ENCODE measurements around the gene PCDHA2. TPM values are rescaled to one million over a fixed set of nuclear protein-coding genes. Genes with fewer than 3 reads are reported as not detected.
"Not testable (repeated sequence)": the region's sequence is repeated elsewhere in the genome, so short reads cannot be mapped to it uniquely, and the experiment has no call there.

The PCDHA2 gene
- total RNA-seq, result not detected
- not detected for polyA plus RNA-seq

DNA sequence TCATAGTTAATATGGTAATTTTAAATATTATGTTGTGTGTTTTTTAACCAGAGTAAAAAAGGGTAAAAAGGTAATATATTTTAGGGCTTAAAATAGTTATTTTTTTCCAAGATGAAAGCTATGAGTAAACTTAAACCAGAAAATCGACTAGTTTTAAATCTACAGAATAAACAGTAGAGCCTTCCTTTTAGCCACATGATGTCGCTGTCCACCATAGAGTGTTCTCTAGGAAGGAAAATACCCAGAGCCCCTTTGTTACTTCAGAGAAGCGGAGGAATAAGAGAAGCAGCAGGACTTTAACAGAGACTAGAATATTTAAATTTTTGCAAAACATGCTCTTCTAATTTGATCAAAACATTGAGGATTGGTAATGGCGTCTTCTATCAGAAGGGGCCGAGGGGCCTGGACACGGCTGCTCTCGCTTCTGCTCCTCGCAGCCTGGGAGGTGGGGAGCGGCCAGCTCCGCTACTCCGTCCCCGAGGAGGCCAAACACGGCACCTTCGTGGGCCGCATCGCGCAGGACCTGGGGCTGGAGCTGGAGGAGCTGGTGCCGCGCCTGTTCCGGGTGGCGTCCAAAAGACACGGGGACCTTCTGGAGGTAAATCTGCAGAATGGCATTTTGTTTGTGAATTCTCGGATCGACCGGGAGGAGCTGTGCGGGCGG, at the start of gene PCDHA2:
TSS of gene PCDHA2 (plus strand) at position 258 of the 664 bp plus-strand sequence.
- H3K4me3 Mint-ChIP-seq, result no peak within 1 kb of the TSS
- Histone ChIP-seq H3K27ac (ENCODE audit: low read depth, low read length) (no peak within 1 kb of the TSS), H3K36me3 (ENCODE audit: insufficient read depth, low read length) (no peaks in the 10 kb centered on the region), H3K9me3 (ENCODE audit: low read length) (peaks cover 3% of the 10 kb centered on the region), H3K27me3 (ENCODE audit: insufficient read depth, low read length, poor library complexity, severe bottlenecking) (no peaks in the 10 kb centered on the region), H3K4me1 (ENCODE audit: insufficient read depth, low read length) (no peaks in the 10 kb centered on the region), H3K4me3 (ENCODE audit: low read length) (no peak within 1 kb of the TSS)
- DNase-seq, result no peak
- ChIA-PET CTCF (no interaction called here), POLR2A (no interaction called here)
- peaks cover 32 to 60% (median 50%) of the 10 kb centered on the region in 5 donors for H3K9me3 Mint-ChIP-seq
- peaks cover under 1 to 9% (median 2%) of the 10 kb centered on the region in 3 donors for H3K36me3 Mint-ChIP-seq
- H3K27ac Mint-ChIP-seq, result no peak within 1 kb of the TSS
- H3K4me1 Mint-ChIP-seq, result no peaks in the 10 kb centered on the region
- peaks cover 28 to 48% of the 10 kb centered on the region in 2 donors for H3K27me3 Mint-ChIP-seq

DNA sequence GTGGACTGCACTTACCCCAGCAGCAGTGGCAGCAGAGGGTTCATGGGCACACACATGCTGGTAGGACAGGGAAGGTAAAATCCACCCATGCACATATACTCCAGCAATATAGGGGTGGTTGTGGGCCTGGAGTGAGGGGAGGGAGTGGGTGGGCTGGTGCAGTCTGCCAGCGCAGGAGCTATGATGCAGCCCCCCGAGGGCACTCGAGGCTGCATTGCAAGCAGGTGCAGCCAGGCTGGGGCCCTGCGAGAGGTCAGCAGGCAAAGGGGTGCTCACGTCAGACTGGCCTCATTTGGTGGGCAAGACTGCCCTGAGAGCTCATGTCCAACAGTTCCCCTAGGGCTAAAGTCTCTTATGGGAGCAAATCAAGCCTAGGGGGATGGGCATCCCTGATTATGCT, 41.1 kb upstream of the PCDHA2 start:
- POLR2A ChIA-PET, result no interaction called here
- peaks cover 72 to 89% (median 82%) of the 10 kb centered on the region in 5 donors for H3K9me3 Mint-ChIP-seq

GRCh38 chr5:140764177-140764973, 30.3 kb upstream of the PCDHA2 start:
- Histone ChIP-seq H3K4me1 (ENCODE audit: insufficient read depth, low read length) (no peaks in the 10 kb centered on the region), H3K27me3 (ENCODE audit: insufficient read depth, low read length, poor library complexity, severe bottlenecking) (no peaks in the 10 kb centered on the region), H3K4me3 (ENCODE audit: low read length) (no peak overlapping the region), H3K9me3 (ENCODE audit: low read length) (peaks cover 44% of the 10 kb centered on the region), H3K27ac (ENCODE audit: low read depth, low read length) (no peak overlapping the region), H3K36me3 (ENCODE audit: insufficient read depth, low read length) (no peaks in the 10 kb centered on the region)
- ChIA-PET POLR2A (no interaction called here), CTCF (no interaction called here)
- Mint-ChIP-seq H3K27me3 (peaks cover 0 to 4% of the 10 kb centered on the region in 2 donors), H3K4me1 (no peaks in the 10 kb centered on the region), H3K27ac (no peak overlapping the region), H3K9me3 (peaks cover 35 to 90% (median 84%) of the 10 kb centered on the region in 5 donors), H3K4me3 (no peak overlapping the region), H3K36me3 (peaks cover 6 to 17% (median 17%) of the 10 kb centered on the region in 3 donors)
- no peak for DNase-seq

More for the DNA sequence above, 41.1 kb upstream of the PCDHA2 start:
- Histone ChIP-seq H3K27me3 (ENCODE audit: insufficient read depth, low read length, poor library complexity, severe bottlenecking) (no peaks in the 10 kb centered on the region), H3K4me3 (ENCODE audit: low read length) (no peak overlapping the region), H3K9me3 (ENCODE audit: low read length) (no peaks in the 10 kb centered on the region), H3K27ac (ENCODE audit: low read depth, low read length) (no peak overlapping the region), H3K36me3 (ENCODE audit: insufficient read depth, low read length) (no peaks in the 10 kb centered on the region), H3K4me1 (ENCODE audit: insufficient read depth, low read length) (no peaks in the 10 kb centered on the region)
- peaks cover 2 to 37% (median 3%) of the 10 kb centered on the region in 3 donors for H3K36me3 Mint-ChIP-seq
- no peak overlapping the region for H3K4me3 Mint-ChIP-seq
- H3K4me1 Mint-ChIP-seq, result no peaks in the 10 kb centered on the region
- H3K27ac Mint-ChIP-seq, result no peak overlapping the region
- no peak for DNase-seq
- CTCF ChIA-PET, result no interaction called here
- H3K27me3 Mint-ChIP-seq, result peaks cover 17% of the 10 kb centered on the region in 2 donors

- Mint-ChIP-seq H3K27me3 (no peaks in the 10 kb centered on the region), H3K27ac (no peak overlapping the region), H3K4me3 (no peak overlapping the region), H3K36me3 (peaks cover 2 to 23% (median 8%) of the 10 kb centered on the region in 3 donors), H3K4me1 (no peaks in the 10 kb centered on the region), H3K9me3 (peaks cover 59 to 93% (median 89%) of the 10 kb centered on the region in 5 donors)
- DNase-seq, result no peak
- Histone ChIP-seq H3K27me3 (ENCODE audit: insufficient read depth, low read length, poor library complexity, severe bottlenecking) (no peaks in the 10 kb centered on the region), H3K9me3 (ENCODE audit: low read length) (peaks cover 37% of the 10 kb centered on the region), H3K27ac (ENCODE audit: low read depth, low read length) (no peak overlapping the region), H3K4me1 (ENCODE audit: insufficient read depth, low read length) (no peaks in the 10 kb centered on the region), H3K36me3 (ENCODE audit: insufficient read depth, low read length) (no peaks in the 10 kb centered on the region), H3K4me3 (ENCODE audit: low read length) (no peak overlapping the region)
- CTCF ChIA-PET, result no interaction called here
- POLR2A ChIA-PET, result no interaction called here
These were observed 27.2 kb upstream of the PCDHA2 start for GRCh38 chr5:140767444-140767843.

GRCh38 chr5:140780512-140780911, 14.1 kb upstream of the PCDHA2 start:
- no peak overlapping the region for H3K4me3 ChIP-seq (ENCODE audit: low read length)
- ChIA-PET CTCF (no interaction called here), POLR2A (no interaction called here)
- H3K4me1 ChIP-seq (ENCODE audit: insufficient read depth, low read length), result no peaks in the 10 kb centered on the region
- DNase-seq, result no peak
- H3K27me3 Mint-ChIP-seq, result peaks cover 20 to 37% of the 10 kb centered on the region in 2 donors
- no peak overlapping the region for H3K27ac ChIP-seq (ENCODE audit: low read depth, low read length)
- H3K9me3 Mint-ChIP-seq, result peaks cover 47 to 91% (median 77%) of the 10 kb centered on the region in 5 donors
- peaks cover 6% of the 10 kb centered on the region for H3K9me3 ChIP-seq (ENCODE audit: low read length)
- H3K36me3 Mint-ChIP-seq, result peaks cover 0 to 31% (median 0%) of the 10 kb centered on the region in 3 donors
- peaks cover 3% of the 10 kb centered on the region for H3K27me3 ChIP-seq (ENCODE audit: insufficient read depth, low read length, poor library complexity, severe bottlenecking)
- H3K36me3 ChIP-seq (ENCODE audit: insufficient read depth, low read length), result no peaks in the 10 kb centered on the region
- H3K27ac Mint-ChIP-seq, result no peak overlapping the region
- no peak overlapping the region for H3K4me3 Mint-ChIP-seq
- no peaks in the 10 kb centered on the region for H3K4me1 Mint-ChIP-seq

GRCh38 chr5:140785905-140786686, 8.6 kb upstream of the PCDHA2 start, which contains the start of gene PCDHA1:
Gene PCDHA1 (plus strand): TSS chr5:140786140.
- CTCF ChIA-PET, result no interaction called here
- H3K4me3 Mint-ChIP-seq, result no peak within 1 kb of the TSS
- no peak within 1 kb of the TSS for H3K27ac ChIP-seq (ENCODE audit: low read depth, low read length)
- no peaks in the 10 kb centered on the region for H3K4me1 Mint-ChIP-seq
- H3K4me1 ChIP-seq (ENCODE audit: insufficient read depth, low read length), result no peaks in the 10 kb centered on the region
- peaks cover 13% of the 10 kb centered on the region for H3K9me3 ChIP-seq (ENCODE audit: low read length)
- peaks cover 37 to 81% (median 64%) of the 10 kb centered on the region in 5 donors for H3K9me3 Mint-ChIP-seq
- POLR2A ChIA-PET, result no interaction called here
- peaks cover 20 to 49% of the 10 kb centered on the region in 2 donors for H3K27me3 Mint-ChIP-seq
- H3K4me3 ChIP-seq (ENCODE audit: low read length), result no peak within 1 kb of the TSS
- DNase-seq, result no peak
- no peaks in the 10 kb centered on the region for H3K36me3 ChIP-seq (ENCODE audit: insufficient read depth, low read length)
- no peak within 1 kb of the TSS for H3K27ac Mint-ChIP-seq
- H3K27me3 ChIP-seq (ENCODE audit: insufficient read depth, low read length, poor library complexity, severe bottlenecking), result peaks cover 3% of the 10 kb centered on the region
- peaks cover 0 to 21% (median 2%) of the 10 kb centered on the region in 3 donors for H3K36me3 Mint-ChIP-seq

DNA sequence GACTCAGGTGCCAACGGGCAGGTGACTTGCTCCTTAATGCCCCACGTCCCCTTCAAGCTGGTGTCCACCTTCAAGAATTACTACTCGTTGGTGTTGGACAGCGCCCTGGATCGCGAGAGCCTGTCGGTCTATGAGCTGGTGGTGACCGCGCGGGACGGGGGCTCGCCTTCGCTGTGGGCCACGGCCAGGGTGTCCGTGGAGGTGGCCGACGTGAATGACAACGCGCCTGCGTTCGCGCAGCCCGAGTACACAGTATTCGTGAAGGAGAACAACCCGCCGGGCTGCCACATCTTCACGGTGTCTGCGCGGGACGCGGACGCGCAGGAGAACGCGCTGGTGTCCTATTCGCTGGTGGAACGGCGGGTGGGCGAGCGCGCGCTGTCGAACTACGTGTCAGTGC, 7.2 kb upstream of the PCDHA2 start:
- H3K4me1 ChIP-seq (ENCODE audit: insufficient read depth, low read length); H3K27ac Mint-ChIP-seq; H3K4me1 Mint-ChIP-seq; DNase-seq; H3K4me3 Mint-ChIP-seq; CTCF ChIA-PET; POLR2A ChIA-PET; H3K27ac ChIP-seq (ENCODE audit: low read depth, low read length); H3K27me3 ChIP-seq (ENCODE audit: insufficient read depth, low read length, poor library complexity, severe bottlenecking); H3K36me3 ChIP-seq (ENCODE audit: insufficient read depth, low read length); H3K4me3 ChIP-seq (ENCODE audit: low read length): not testable (repeated sequence)
- Mint-ChIP-seq H3K27me3 (peaks cover 24 to 54% of the 10 kb centered on the region in 2 donors), H3K36me3 (peaks cover 0 to 15% (median 2%) of the 10 kb centered on the region in 3 donors), H3K9me3 (peaks cover 30 to 81% (median 60%) of the 10 kb centered on the region in 5 donors)
- peaks cover 10% of the 10 kb centered on the region for H3K9me3 ChIP-seq (ENCODE audit: low read length)

All from CD8-positive, alpha-beta memory T cell (primary cell).